ENCODE results near the gene AGK.
"Not testable (repeated sequence)": the region's sequence is repeated elsewhere in the genome, so short reads cannot be mapped to it uniquely, and the experiment has no call there.

The AGK gene

GRCh38 chr7:141573511-141573910 is 22.3 kb downstream of the AGK start:
- H3K4me2 ChIP-seq (ENCODE audit: low read length), result no peak overlapping the region
- no peaks in the 10 kb centered on the region for H3K4me1 ChIP-seq (ENCODE audit: control insufficient read depth, insufficient read depth, low read length)
- peaks cover 17% of the 10 kb centered on the region for H3K36me3 ChIP-seq (ENCODE audit: insufficient read depth, low read length)
- no peaks in the 10 kb centered on the region for H3K27me3 ChIP-seq (ENCODE audit: control insufficient read depth, insufficient read depth, low read length)
- peaks cover 2% of the 10 kb centered on the region for H3K9me3 ChIP-seq (replicated peaks; ENCODE audit: low read length)
- no peak overlapping the region for H3K9ac ChIP-seq (ENCODE audit: low read depth, low read length)
- no peak overlapping the region for H3K4me3 ChIP-seq (ENCODE audit: low read length)

- H3K9ac ChIP-seq (ENCODE audit: low read depth, low read length), result no peak overlapping the region
- peaks cover 17% of the 10 kb centered on the region for H3K36me3 ChIP-seq (ENCODE audit: insufficient read depth, low read length)
- H3K4me3 ChIP-seq (ENCODE audit: low read length), result no peak overlapping the region
- no peaks in the 10 kb centered on the region for H3K4me1 ChIP-seq (ENCODE audit: control insufficient read depth, insufficient read depth, low read length)
- no peak overlapping the region for H3K4me2 ChIP-seq (ENCODE audit: low read length)
- H3K27me3 ChIP-seq (ENCODE audit: control insufficient read depth, insufficient read depth, low read length), result no peaks in the 10 kb centered on the region
- H3K9me3 ChIP-seq (replicated peaks; ENCODE audit: low read length), result peaks cover 2% of the 10 kb centered on the region
Observed at GRCh38 chr7:141575164-141575563, 24.0 kb downstream of the AGK start.

- Histone ChIP-seq H3K4me2 (ENCODE audit: low read length) (no peak overlapping the region), H3K36me3 (ENCODE audit: insufficient read depth, low read length) (peaks cover 17% of the 10 kb centered on the region), H3K27me3 (ENCODE audit: control insufficient read depth, insufficient read depth, low read length) (no peaks in the 10 kb centered on the region), H3K4me1 (ENCODE audit: control insufficient read depth, insufficient read depth, low read length) (no peaks in the 10 kb centered on the region), H3K9ac (ENCODE audit: low read depth, low read length) (no peak overlapping the region), H3K9me3 (replicated peaks; ENCODE audit: low read length) (peaks cover 2% of the 10 kb centered on the region), H3K4me3 (ENCODE audit: low read length) (no peak overlapping the region)
Observed at GRCh38 chr7:141575654-141576448, 24.6 kb downstream of the AGK start.

GRCh38 chr7:141577043-141577839 is 26.0 kb downstream of the AGK start:
- Histone ChIP-seq H3K4me2 (ENCODE audit: low read length) (no peak overlapping the region), H3K36me3 (ENCODE audit: insufficient read depth, low read length) (peaks cover 17% of the 10 kb centered on the region), H3K9ac (ENCODE audit: low read depth, low read length) (no peak overlapping the region), H3K27me3 (ENCODE audit: control insufficient read depth, insufficient read depth, low read length) (no peaks in the 10 kb centered on the region), H3K4me3 (ENCODE audit: low read length) (no peak overlapping the region), H3K4me1 (ENCODE audit: control insufficient read depth, insufficient read depth, low read length) (no peaks in the 10 kb centered on the region), H3K9me3 (replicated peaks; ENCODE audit: low read length) (peaks cover 2% of the 10 kb centered on the region)

GRCh38 chr7:141579953-141580352 is 28.7 kb downstream of the AGK start:
- H3K9me3 ChIP-seq (replicated peaks; ENCODE audit: low read length); H3K4me3 ChIP-seq (ENCODE audit: low read length); H3K27me3 ChIP-seq (ENCODE audit: control insufficient read depth, insufficient read depth, low read length); H3K4me1 ChIP-seq (ENCODE audit: control insufficient read depth, insufficient read depth, low read length); H3K4me2 ChIP-seq (ENCODE audit: low read length); H3K9ac ChIP-seq (ENCODE audit: low read depth, low read length): not testable (repeated sequence)
- H3K36me3 ChIP-seq (ENCODE audit: insufficient read depth, low read length), result peaks cover 14% of the 10 kb centered on the region

- not testable (repeated sequence) for H3K4me2 ChIP-seq (ENCODE audit: low read length); H3K9me3 ChIP-seq (replicated peaks; ENCODE audit: low read length); H3K27me3 ChIP-seq (ENCODE audit: control insufficient read depth, insufficient read depth, low read length); H3K36me3 ChIP-seq (ENCODE audit: insufficient read depth, low read length); H3K4me3 ChIP-seq (ENCODE audit: low read length); H3K9ac ChIP-seq (ENCODE audit: low read depth, low read length)
- peaks cover 25% of the 10 kb centered on the region for H3K4me1 ChIP-seq (ENCODE audit: control insufficient read depth, insufficient read depth, low read length)
Observed at GRCh38 chr7:141582063-141582462, 30.9 kb downstream of the AGK start.

- Histone ChIP-seq H3K27me3 (ENCODE audit: control insufficient read depth, insufficient read depth, low read length) (no peaks in the 10 kb centered on the region), H3K9me3 (replicated peaks; ENCODE audit: low read length) (no peaks in the 10 kb centered on the region), H3K4me2 (ENCODE audit: low read length) (peak overlapping the region; percentile 58), H3K4me1 (ENCODE audit: control insufficient read depth, insufficient read depth, low read length) (peaks cover 26% of the 10 kb centered on the region), H3K4me3 (ENCODE audit: low read length) (no peak overlapping the region), H3K9ac (ENCODE audit: low read depth, low read length) (no peak overlapping the region), H3K36me3 (ENCODE audit: insufficient read depth, low read length) (no peaks in the 10 kb centered on the region)
Observed at GRCh38 chr7:141584935-141585334, 33.7 kb downstream of the AGK start.

- no peaks in the 10 kb centered on the region for H3K36me3 ChIP-seq (ENCODE audit: insufficient read depth, low read length)
- no peaks in the 10 kb centered on the region for H3K27me3 ChIP-seq (ENCODE audit: control insufficient read depth, insufficient read depth, low read length)
- H3K4me1 ChIP-seq (ENCODE audit: control insufficient read depth, insufficient read depth, low read length), result peaks cover 26% of the 10 kb centered on the region
- H3K4me2 ChIP-seq (ENCODE audit: low read length), result peak overlapping the region; percentile 58
- peak overlapping the region; percentile 9 for H3K4me3 ChIP-seq (ENCODE audit: low read length)
- peak overlapping the region; percentile 24 for H3K9ac ChIP-seq (ENCODE audit: low read depth, low read length)
- no peaks in the 10 kb centered on the region for H3K9me3 ChIP-seq (replicated peaks; ENCODE audit: low read length)
Observed at GRCh38 chr7:141585592-141586510, 34.6 kb downstream of the AGK start.

- H3K36me3 ChIP-seq (ENCODE audit: insufficient read depth, low read length), result no peaks in the 10 kb centered on the region
- H3K9ac ChIP-seq (ENCODE audit: low read depth, low read length), result no peak overlapping the region
- peak overlapping the region; percentile 58 for H3K4me2 ChIP-seq (ENCODE audit: low read length)
- H3K4me1 ChIP-seq (ENCODE audit: control insufficient read depth, insufficient read depth, low read length), result peaks cover 26% of the 10 kb centered on the region
- no peaks in the 10 kb centered on the region for H3K9me3 ChIP-seq (replicated peaks; ENCODE audit: low read length)
- no peaks in the 10 kb centered on the region for H3K27me3 ChIP-seq (ENCODE audit: control insufficient read depth, insufficient read depth, low read length)
- H3K4me3 ChIP-seq (ENCODE audit: low read length), result no peak overlapping the region
Observed at GRCh38 chr7:141586878-141587277, 35.7 kb downstream of the AGK start.

GRCh38 chr7:141587304-141587703 is 36.1 kb downstream of the AGK start:
- no peaks in the 10 kb centered on the region for H3K36me3 ChIP-seq (ENCODE audit: insufficient read depth, low read length)
- no peak overlapping the region for H3K4me3 ChIP-seq (ENCODE audit: low read length)
- H3K9me3 ChIP-seq (replicated peaks; ENCODE audit: low read length), result no peaks in the 10 kb centered on the region
- no peak overlapping the region for H3K9ac ChIP-seq (ENCODE audit: low read depth, low read length)
- no peaks in the 10 kb centered on the region for H3K27me3 ChIP-seq (ENCODE audit: control insufficient read depth, insufficient read depth, low read length)
- H3K4me1 ChIP-seq (ENCODE audit: control insufficient read depth, insufficient read depth, low read length), result peaks cover 26% of the 10 kb centered on the region
- H3K4me2 ChIP-seq (ENCODE audit: low read length), result no peak overlapping the region

- no peaks in the 10 kb centered on the region for H3K9me3 ChIP-seq (replicated peaks; ENCODE audit: low read length)
- no peaks in the 10 kb centered on the region for H3K27me3 ChIP-seq (ENCODE audit: control insufficient read depth, insufficient read depth, low read length)
- H3K36me3 ChIP-seq (ENCODE audit: insufficient read depth, low read length), result no peaks in the 10 kb centered on the region
- H3K4me3 ChIP-seq (ENCODE audit: low read length), result no peak overlapping the region
- peaks cover 33% of the 10 kb centered on the region for H3K4me1 ChIP-seq (ENCODE audit: control insufficient read depth, insufficient read depth, low read length)
- no peak overlapping the region for H3K9ac ChIP-seq (ENCODE audit: low read depth, low read length)
- no peak overlapping the region for H3K4me2 ChIP-seq (ENCODE audit: low read length)
Observed at GRCh38 chr7:141588912-141589311, 37.7 kb downstream of the AGK start.
